Stimulated activated naive CD8-positive, alpha-beta T cell treated with anti-CD3 and anti-CD28 coated beads, Interleukin-15, amount 100 ng/mL, for 72 hours (primary cell): ENCODE measurements around the gene DDIT3.
"Not testable (repeated sequence)": the region's sequence is repeated elsewhere in the genome, so short reads cannot be mapped to it uniquely, and the experiment has no call there.

Experiments used
- ATAC-seq: fragments of 150-1000 bp; cut with Tn5 transposase; 2 replicates; pipeline ENCODE4 v1.10.0; 2021; ENCODE audit warnings: mild to moderate bottlenecking, moderate library complexity
- DNase-seq, 2 donors: peaks; one replicate each; pipeline ENCODE4 v3.0.0; 2021 to 2022
- H3K27ac Mint-ChIP-seq, 2 donors: one replicate each; pipeline ENCODE4 v1.8.0; 2022; ENCODE audit warnings: mild to moderate bottlenecking in 2 of 2, mixed read lengths in 2 of 2, moderate library complexity in 2 of 2
- H3K27me3 Mint-ChIP-seq: one replicate; pipeline ENCODE4 v1.8.0; 2022; ENCODE audit warnings: mixed read lengths
- H3K4me1 Mint-ChIP-seq: one replicate; pipeline ENCODE4 v1.8.0; 2022; ENCODE audit warnings: mild to moderate bottlenecking, mixed read lengths
- H3K4me3 Mint-ChIP-seq, 2 donors: one replicate each; pipeline ENCODE4 v1.8.0; 2022; ENCODE audit warnings: mild to moderate bottlenecking in 2 of 2, mixed read lengths in 2 of 2, moderate library complexity in 1 of 2
- H3K9me3 Mint-ChIP-seq, 2 donors: one replicate each; pipeline ENCODE4 v1.8.0; 2022; ENCODE audit warnings: mixed read lengths in 2 of 2

The DDIT3 gene

GRCh38 chr12:57523706-57524614, 3.6 kb upstream of the DDIT3 start:
- ATAC-seq (no peak), DNase-seq (peak; percentile 32 to 43)
- peaks cover 80% of the 10 kb centered on the region for H3K4me1 Mint-ChIP-seq
- peak overlapping the region; percentile 96 to 98 for H3K4me3 Mint-ChIP-seq
- no peaks in the 10 kb centered on the region for H3K9me3 Mint-ChIP-seq
- H3K27me3 Mint-ChIP-seq: no peaks in the 10 kb centered on the region
- peak overlapping the region; percentile 51 to 91 for H3K27ac Mint-ChIP-seq

- Mint-ChIP-seq H3K4me1 (peaks cover 84% of the 10 kb centered on the region), H3K27me3 (no peaks in the 10 kb centered on the region), H3K27ac (peak overlapping the region; percentile 50 to 91), H3K4me3 (peak overlapping the region; percentile 96 to 98), H3K9me3 (no peaks in the 10 kb centered on the region)
- no peak for ATAC-seq
- DNase-seq: no peak
Measured at GRCh38 chr12:57522887-57523705, 2.8 kb upstream of the DDIT3 start.

- Mint-ChIP-seq H3K27ac (peak within 1 kb of the TSS; percentile 99 to 100), H3K9me3 (no peaks in the 10 kb centered on the region), H3K4me1 (peaks cover 88% of the 10 kb centered on the region), H3K4me3 (peak within 1 kb of the TSS; percentile 96 to 98), H3K27me3 (no peaks in the 10 kb centered on the region)
- peak; percentile 95 to 96 for DNase-seq
- ATAC-seq: peak; percentile 66
Measured at GRCh38 chr12:57522011-57522886, 1.9 kb upstream of the DDIT3 start, which contains the start of gene MBD6. MBD6 (plus strand) TSS chr12:57522824; CDS start chr12:57524304, 1,480 bp downstream.

DNA sequence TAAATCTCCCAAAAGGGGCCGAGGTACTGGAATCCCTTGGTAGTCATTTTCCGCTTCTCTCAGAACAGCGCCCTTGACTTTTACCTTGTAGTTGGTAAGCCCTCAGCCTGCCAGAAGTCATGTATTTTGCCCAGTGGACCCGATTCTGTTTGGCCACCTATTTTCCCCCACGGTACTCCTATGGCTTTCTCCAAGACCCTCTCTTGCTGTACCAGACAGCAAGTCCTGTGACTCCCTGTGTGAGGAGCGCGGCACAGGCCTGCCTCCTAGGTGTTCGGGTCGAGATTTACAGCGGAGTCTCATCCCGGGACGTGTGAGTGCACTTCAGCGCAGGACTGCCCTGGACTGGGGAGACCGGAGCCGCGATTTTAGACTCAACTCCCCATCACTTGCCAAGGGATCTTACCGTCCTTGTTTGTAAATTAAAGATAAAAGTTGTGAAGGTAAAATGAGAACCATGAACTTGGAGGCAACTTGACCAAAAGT, 1.3 kb upstream of the DDIT3 start:
- peak overlapping the region; percentile 95 to 97 for H3K4me3 Mint-ChIP-seq
- H3K4me1 Mint-ChIP-seq: peaks cover 88% of the 10 kb centered on the region
- DNase-seq (peak in 1 of 2 donors; percentile 54), ATAC-seq (no peak)
- no peaks in the 10 kb centered on the region for H3K27me3 Mint-ChIP-seq
- peak overlapping the region; percentile 99 to 100 for H3K27ac Mint-ChIP-seq
- H3K9me3 Mint-ChIP-seq: no peaks in the 10 kb centered on the region

GRCh38 chr12:57519796-57520052, 590 bp downstream of the DDIT3 start:
- Mint-ChIP-seq H3K4me3 (peak overlapping the region; percentile 95 to 97), H3K9me3 (no peaks in the 10 kb centered on the region), H3K27me3 (no peaks in the 10 kb centered on the region), H3K4me1 (peaks cover 84% of the 10 kb centered on the region), H3K27ac (peak overlapping the region; percentile 99 to 100)
- DNase-seq (peak; percentile 60 to 64), ATAC-seq (peak; percentile 0)

- Mint-ChIP-seq H3K9me3 (no peaks in the 10 kb centered on the region), H3K4me3 (peak overlapping the region; percentile 95 to 97), H3K27me3 (no peaks in the 10 kb centered on the region), H3K4me1 (peaks cover 83% of the 10 kb centered on the region), H3K27ac (peak overlapping the region; percentile 99 to 100)
- ATAC-seq (no peak), DNase-seq (no peak)
Measured at GRCh38 chr12:57518920-57519795, 1.2 kb downstream of the DDIT3 start.

GRCh38 chr12:57518176-57518919, 2.0 kb downstream of the DDIT3 start:
- peak overlapping the region; percentile 95 to 97 for H3K4me3 Mint-ChIP-seq
- DNase-seq: peak in 1 of 2 donors; percentile 24
- no peak for ATAC-seq
- no peaks in the 10 kb centered on the region for H3K9me3 Mint-ChIP-seq
- peaks cover 76% of the 10 kb centered on the region for H3K4me1 Mint-ChIP-seq
- no peaks in the 10 kb centered on the region for H3K27me3 Mint-ChIP-seq
- peak overlapping the region; percentile 99 to 100 for H3K27ac Mint-ChIP-seq

GRCh38 chr12:57517718-57518117, 2.6 kb downstream of the DDIT3 start:
- not testable (repeated sequence) for DNase-seq, ATAC-seq, H3K9me3 Mint-ChIP-seq, H3K27me3 Mint-ChIP-seq
- peak overlapping the region in 1 of 2 donors; percentile 92 for H3K27ac Mint-ChIP-seq
- H3K4me3 Mint-ChIP-seq: peak overlapping the region; percentile 95 to 97
- peaks cover 76% of the 10 kb centered on the region for H3K4me1 Mint-ChIP-seq

GRCh38 chr12:57517187-57517586, 3.1 kb downstream of the DDIT3 start:
- H3K27ac Mint-ChIP-seq: peak overlapping the region in 1 of 2 donors; percentile 6
- ATAC-seq (no peak), DNase-seq (no peak)
- H3K9me3 Mint-ChIP-seq: no peaks in the 10 kb centered on the region
- peak overlapping the region in 1 of 2 donors; percentile 1 for H3K4me3 Mint-ChIP-seq
- no peaks in the 10 kb centered on the region for H3K27me3 Mint-ChIP-seq
- H3K4me1 Mint-ChIP-seq: peaks cover 74% of the 10 kb centered on the region

DNA sequence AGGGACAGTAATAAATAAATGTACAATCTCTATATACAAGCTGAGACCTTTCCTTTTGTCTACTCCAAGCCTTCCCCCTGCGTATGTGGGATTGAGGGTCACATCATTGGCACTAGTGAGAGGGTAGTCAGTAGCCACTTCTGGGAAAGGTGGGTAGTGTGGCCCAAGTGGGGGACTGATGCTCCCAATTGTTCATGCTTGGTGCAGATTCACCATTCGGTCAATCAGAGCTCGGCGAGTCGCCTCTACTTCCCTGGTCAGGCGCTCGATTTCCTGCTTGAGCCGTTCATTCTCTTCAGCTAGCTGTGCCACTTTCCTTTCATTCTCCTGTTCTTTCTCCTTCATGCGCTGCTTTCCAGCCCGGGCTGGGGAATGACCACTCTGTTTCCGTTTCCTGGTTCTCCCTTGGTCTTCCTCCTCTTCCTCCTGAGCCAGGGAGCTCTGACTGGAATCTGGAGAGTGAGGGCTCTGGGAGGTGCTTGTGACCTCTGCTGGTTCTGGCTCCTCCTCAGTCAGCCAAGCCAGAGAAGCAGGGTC, 3.6 kb downstream of the DDIT3 start:
- no peak for ATAC-seq

DNA sequence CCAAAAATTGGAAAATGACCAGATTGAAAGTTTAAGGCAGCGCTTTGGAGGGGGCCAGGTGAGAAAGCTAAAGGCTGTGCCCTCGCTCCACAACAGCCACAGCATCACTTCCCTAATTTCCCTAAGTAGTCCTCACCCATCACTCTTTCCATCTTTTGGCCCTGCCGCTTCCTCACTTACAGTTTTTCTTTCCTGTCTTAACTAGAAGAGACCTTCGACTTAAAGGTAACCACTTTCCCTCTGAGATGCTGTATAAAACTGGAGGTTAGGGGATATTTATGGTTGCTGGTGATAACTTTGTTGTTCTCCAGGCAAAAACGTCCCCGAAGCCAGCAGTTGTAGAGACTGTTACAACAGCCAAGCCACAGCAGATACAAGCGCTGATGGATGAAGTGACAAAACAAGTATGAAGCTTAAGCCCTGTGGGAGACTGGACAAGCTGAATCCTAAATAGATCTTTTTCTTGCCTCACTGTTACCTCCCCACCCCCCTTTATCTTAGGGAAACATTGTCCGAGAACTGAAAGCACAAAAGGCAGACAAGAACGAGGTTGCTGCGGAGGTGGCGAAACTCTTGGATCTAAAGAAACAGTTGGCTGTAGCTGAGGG, 4.3 kb downstream of the DDIT3 start:
- no peak for DNase-seq
- H3K4me1 Mint-ChIP-seq: peaks cover 67% of the 10 kb centered on the region

More for the DNA sequence above, 3.6 kb downstream of the DDIT3 start:
- peak overlapping the region in 1 of 2 donors; percentile 1 for H3K4me3 Mint-ChIP-seq
- peak overlapping the region in 1 of 2 donors; percentile 24 for H3K27ac Mint-ChIP-seq
- H3K27me3 Mint-ChIP-seq: no peaks in the 10 kb centered on the region
- H3K9me3 Mint-ChIP-seq: no peaks in the 10 kb centered on the region
- peaks cover 72% of the 10 kb centered on the region for H3K4me1 Mint-ChIP-seq
- no peak for DNase-seq

DNA sequence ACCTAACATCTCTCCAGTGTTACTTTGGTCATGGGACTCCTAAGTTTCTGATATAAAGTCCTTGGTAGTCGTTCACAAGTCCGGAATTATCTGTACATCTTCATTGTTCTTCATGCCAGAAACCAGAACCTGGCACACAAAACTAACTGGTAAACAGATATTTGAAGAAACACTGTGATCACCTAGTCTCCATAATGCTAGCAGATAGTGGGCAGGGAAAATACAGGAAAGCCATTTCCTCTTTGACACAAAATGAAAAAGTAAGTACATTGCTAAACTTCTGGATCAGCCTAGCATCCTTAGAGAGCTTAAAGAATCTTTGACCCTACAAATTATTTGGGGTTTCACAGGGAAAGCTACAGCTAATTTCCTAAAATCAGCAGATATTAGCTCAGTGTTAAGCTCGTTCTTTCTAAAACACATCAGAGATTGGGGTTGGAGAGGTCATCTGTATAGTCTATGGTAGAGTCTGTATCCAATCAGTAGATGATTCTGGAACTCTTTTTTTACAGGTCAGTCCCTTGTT, 4.8 kb downstream of the DDIT3 start:
- H3K27me3 Mint-ChIP-seq: no peaks in the 10 kb centered on the region

More for the DNA sequence above, 4.3 kb downstream of the DDIT3 start:
- H3K27ac Mint-ChIP-seq: peak overlapping the region; percentile 46 to 73
- no peak overlapping the region for H3K4me3 Mint-ChIP-seq
- H3K27me3 Mint-ChIP-seq: no peaks in the 10 kb centered on the region
- no peaks in the 10 kb centered on the region for H3K9me3 Mint-ChIP-seq
- ATAC-seq: no peak

More for the DNA sequence above, 4.8 kb downstream of the DDIT3 start:
- DNase-seq (no peak), ATAC-seq (no peak)
- Mint-ChIP-seq H3K9me3 (no peaks in the 10 kb centered on the region), H3K4me1 (peaks cover 62% of the 10 kb centered on the region), H3K27ac (peak overlapping the region; percentile 62 to 65), H3K4me3 (no peak overlapping the region)
